Ovary (tissue), 9 donors: ENCODE measurements around the gene SERPINA5. TPM values are rescaled to one million over a fixed set of nuclear protein-coding genes. Genes with fewer than 3 reads are reported as not detected.

ENCODE experiments used
- DNase-seq, 5 donors: peaks; one replicate each; pipeline ENCODE4 v3.0.0-alpha.2; 2019 to 2020
- H3K27ac ChIP-seq, 2 donors: fragments of 200-600 bp; one replicate each; pipeline versions ENCODE4 v1.5.1 to v1.8.0; 2019 to 2022
- H3K27me3 ChIP-seq: fragments of 200-600 bp; one replicate; pipeline ENCODE4 v1.8.0; 2022
- H3K36me3 ChIP-seq: fragments of 200-600 bp; sonication (generic); one replicate; pipeline ENCODE4 v1.5.1; 2019
- H3K4me1 ChIP-seq: one replicate; pipeline ENCODE4 v1.8.1; 2013; ENCODE audit warnings: mild to moderate bottlenecking, moderate library complexity; ENCODE audit not compliant: insufficient read depth
- H3K4me3 ChIP-seq: fragments of 200-600 bp; sonication (generic); one replicate; pipeline ENCODE4 v1.5.1; 2017
- H3K9me3 ChIP-seq, 2 donors: fragments of 200-600 bp in 1 of 2; sonication (generic) in 1 of 2; one replicate each; pipeline versions ENCODE4 v1.5.1 to v1.8.1; 2013 to 2019; ENCODE audit warnings: mild to moderate bottlenecking in 1 of 2, moderate library complexity in 1 of 2
- CTCF ChIP-seq, 3 donors: fragments of 450-650 bp in 2 of 3; fragments of 200-600 bp in 1 of 3; IDR thresholded peaks; one replicate each; pipeline versions ENCODE4 v1.5.1 to v1.8.0; 2016 to 2022; ENCODE audit warnings: antibody characterized with exemption in 3 of 3, mild to moderate bottlenecking in 1 of 3
- EP300 ChIP-seq: sonication (generic); formaldehyde crosslinking; IDR thresholded peaks from one replicate; pipeline ENCODE4 v1.6.1; 2017; ENCODE audit warnings: antibody characterized with exemption
- POLR2A ChIP-seq: fragments of 450-650 bp; IDR thresholded peaks from one replicate; pipeline ENCODE4 v1.6.1; 2017; ENCODE audit warnings: antibody characterized with exemption, mild to moderate bottlenecking, moderate library complexity
- WGBS, 3 donors: extraction: QIAGEN DNeasy Blood & Tissue Kit in 1 of 3; methylation state at CpG; one replicate each; pipeline versions ENCODE4 v1.1.5 to v1.1.7; 2013 to 2017; 5-methylcytosine and 5-hydroxymethylcytosine counted together
- intact Hi-C, 4 donors: fragments of 100-400 bp; cut with DNase I; formaldehyde crosslinking; loops; one replicate each; pipeline versions ENCODE4 v1.11.0 to v1.15.1; 2022 to 2023
- polyA plus RNA-seq, 2 donors: library from polyadenylated mRNA; stranded (reverse); fragments of 200-250 nt in 1 of 2; fragments of 350-450 nt in 1 of 2; fragmentation: Illumina TruSeq in 1 of 2; extraction: RNeasy Lipid Tissue Mini Kit (QIAGEN cat#74804) in 1 of 2; gene quantifications; one replicate each; pipeline ENCODE4 v1.2.3, GENCODE V29; 2013 to 2014
- total RNA-seq, 7 donors: library from RNA; depleted of rRNA in 2 of 7; stranded (reverse); fragments of >200 nt in 2 of 7; fragmentation: NEBNext Ultra II Directional in 3 of 7; extraction: Animal tissue kit (Norgen Biotek cat#: 25700) in 3 of 7; gene quantifications; one replicate each; pipeline versions ENCODE4 v1.1.0 to v1.2.4, GENCODE V29; 2016 to 2023
- donor health status: DM: no; HTN: no; CAD: no; lungs with moderate emphysema.
- donor health status: DM: no; HTN: no; CAD: no.
- donor health status: Bipolar disorder and iron deficiency.
- donor health status: DM: yes; HTN: yes; CAD: no.
- donor health status: DM: no; HTN: no; CAD: no.
- donor health status: DM: yes; HTN: yes; CAD: no.

Gene SERPINA5
- total and polyA plus RNA-seq, 9 donors, result 8.3 to 66.2 (median 23.8) TPM

GRCh38 chr14:94623856-94624499 lies 42.8 kb downstream of the SERPINA5 start:
- 80 to 91% (median 85%) methylated on average over 7 of the region's 7 CpGs for WGBS, 3 donors
- no peaks in the 10 kb centered on the region for H3K4me1 ChIP-seq
- H3K9me3 ChIP-seq, result no peaks in the 10 kb centered on the region
- H3K27ac ChIP-seq, result no peak overlapping the region
- TF ChIP-seq CTCF (IDR thresholded peaks at IDR 0.05) (no peak), EP300 (no peak), POLR2A (no peak)
- intact Hi-C loops, result no loop called here
- no peak overlapping the region for H3K4me3 ChIP-seq
- no peak for DNase-seq
- no peaks in the 10 kb centered on the region for H3K36me3 ChIP-seq
- H3K27me3 ChIP-seq, result no peaks in the 10 kb centered on the region

GRCh38 chr14:94624537-94625352 lies 43.5 kb downstream of the SERPINA5 start:
- no peaks in the 10 kb centered on the region for H3K9me3 ChIP-seq
- no peaks in the 10 kb centered on the region for H3K4me1 ChIP-seq
- no peak for DNase-seq
- intact Hi-C loops, result no loop called here
- WGBS, 3 donors, result 85 to 88% (median 88%) methylated on average over 10 of the region's 10 CpGs
- H3K4me3 ChIP-seq, result no peak overlapping the region
- H3K27ac ChIP-seq, result no peak overlapping the region
- TF ChIP-seq CTCF (IDR thresholded peaks at IDR 0.05) (no peak), EP300 (no peak), POLR2A (no peak)
- no peaks in the 10 kb centered on the region for H3K27me3 ChIP-seq
- H3K36me3 ChIP-seq, result no peaks in the 10 kb centered on the region

- H3K36me3 ChIP-seq, result no peaks in the 10 kb centered on the region
- no peak for TF ChIP-seq EP300
- TF ChIP-seq CTCF (IDR thresholded peaks at IDR 0.05), result no peak
- TF ChIP-seq POLR2A, result no peak
- no peak for DNase-seq
- WGBS, 3 donors, result 52 to 60% (median 58%) methylated on average over 2 of the region's 2 CpGs
- no peak overlapping the region for H3K4me3 ChIP-seq
- intact Hi-C loops, result no loop called here
- H3K27ac ChIP-seq, result no peak overlapping the region
- no peaks in the 10 kb centered on the region for H3K4me1 ChIP-seq
- H3K27me3 ChIP-seq, result no peaks in the 10 kb centered on the region
- no peaks in the 10 kb centered on the region for H3K9me3 ChIP-seq
These were observed 44.1 kb downstream of the SERPINA5 start for GRCh38 chr14:94625353-94625635.

- no peaks in the 10 kb centered on the region for H3K9me3 ChIP-seq
- no peaks in the 10 kb centered on the region for H3K36me3 ChIP-seq
- intact Hi-C loops, result no loop called here
- TF ChIP-seq EP300 (no peak), POLR2A (no peak), CTCF (IDR thresholded peaks at IDR 0.05) (no peak)
- no peak overlapping the region for H3K27ac ChIP-seq
- no peaks in the 10 kb centered on the region for H3K4me1 ChIP-seq
- no peak for DNase-seq
- no peaks in the 10 kb centered on the region for H3K27me3 ChIP-seq
- WGBS, 3 donors, result 84 to 88% (median 87%) methylated on average over 5 of the region's 5 CpGs
- H3K4me3 ChIP-seq, result no peak overlapping the region
These were observed 47.4 kb downstream of the SERPINA5 start for GRCh38 chr14:94628578-94628977.
